Epithelial cell of esophagus (primary cell): ENCODE data around the gene P2RX2.
A peak's percentile ranks its signal among the peaks of the same experiment; 100 is the strongest.
"Not testable (repeated sequence)": the region's sequence is repeated elsewhere in the genome, so short reads cannot be mapped to it uniquely, and the experiment has no call there.

ENCODE experiments used
- DNase-seq: peaks from one replicate; pipeline ENCODE4 v3.0.0; 2010; ENCODE audit warnings: low read depth
- H3K4me3 ChIP-seq: 2 replicates; pipeline ENCODE4 v1.5.1; 2011; ENCODE audit warnings: mild to moderate bottlenecking, low read length, control low read depth
- CTCF ChIP-seq: IDR thresholded peaks from 2 replicates; pipeline ENCODE4 v1.5.1; 2011; ENCODE audit warnings: low read depth, mild to moderate bottlenecking, low read length, control low read depth, inconsistent platforms; ENCODE audit not compliant: insufficient read depth; ENCODE audit errors: missing control alignments

Gene P2RX2

DNA sequence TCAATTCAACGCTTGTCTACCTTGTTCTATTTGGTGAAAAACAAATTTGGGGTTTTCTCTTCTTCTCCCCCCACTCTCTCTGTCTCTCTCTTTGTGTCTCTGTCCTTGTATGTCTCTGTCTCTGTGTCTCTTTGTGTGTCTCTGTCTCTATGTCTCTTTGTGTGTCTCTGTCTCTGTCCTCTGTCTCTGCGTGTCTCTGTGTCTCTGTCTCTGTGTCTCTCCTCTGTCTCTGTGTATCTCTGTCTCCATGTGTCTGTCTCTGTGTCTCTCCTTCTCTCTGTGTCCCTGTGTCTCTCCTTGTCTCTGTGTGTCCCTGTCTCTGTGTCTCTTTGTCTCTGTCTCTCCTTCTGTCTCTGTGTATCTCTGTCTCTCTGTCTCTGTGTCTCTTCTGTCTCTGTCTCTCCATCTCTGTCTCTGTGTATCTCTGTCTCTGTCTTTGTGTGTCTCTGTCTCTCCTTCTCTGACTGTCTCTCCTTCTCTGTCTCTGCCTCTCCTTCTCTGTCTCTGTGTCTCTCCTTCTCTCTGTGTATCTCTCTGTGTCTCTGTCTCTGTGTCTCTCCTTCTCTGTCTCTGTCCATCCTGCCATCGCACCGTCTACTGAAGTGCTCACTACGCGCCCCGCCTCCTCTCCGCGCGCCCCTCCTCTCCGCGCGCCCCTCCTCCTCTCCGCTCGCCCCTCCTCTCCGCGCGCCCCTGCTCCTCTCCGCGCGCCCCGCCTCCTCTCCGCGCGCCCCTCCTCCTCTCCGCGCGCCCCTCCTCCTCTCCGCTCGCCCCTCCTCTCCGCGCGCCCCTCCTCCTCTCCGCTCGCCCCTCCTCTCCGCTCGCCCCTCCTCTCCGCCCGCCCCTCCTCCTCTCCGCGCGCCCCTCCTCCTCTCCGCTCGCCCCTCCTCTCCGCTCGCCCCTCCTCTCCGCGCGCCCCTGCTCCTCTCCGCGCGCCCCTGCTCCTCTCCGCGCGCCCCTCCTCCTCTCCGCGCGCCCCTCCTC lies 21.0 kb upstream of the P2RX2 start:
- no peak for TF ChIP-seq CTCF
- DNase-seq = peak; percentile 48
- H3K4me3 ChIP-seq = peak overlapping the region; percentile 27

GRCh38 chr12:132599502-132599901 lies 19.1 kb upstream of the P2RX2 start:
- H3K4me3 ChIP-seq, DNase-seq: not testable (repeated sequence)

DNA sequence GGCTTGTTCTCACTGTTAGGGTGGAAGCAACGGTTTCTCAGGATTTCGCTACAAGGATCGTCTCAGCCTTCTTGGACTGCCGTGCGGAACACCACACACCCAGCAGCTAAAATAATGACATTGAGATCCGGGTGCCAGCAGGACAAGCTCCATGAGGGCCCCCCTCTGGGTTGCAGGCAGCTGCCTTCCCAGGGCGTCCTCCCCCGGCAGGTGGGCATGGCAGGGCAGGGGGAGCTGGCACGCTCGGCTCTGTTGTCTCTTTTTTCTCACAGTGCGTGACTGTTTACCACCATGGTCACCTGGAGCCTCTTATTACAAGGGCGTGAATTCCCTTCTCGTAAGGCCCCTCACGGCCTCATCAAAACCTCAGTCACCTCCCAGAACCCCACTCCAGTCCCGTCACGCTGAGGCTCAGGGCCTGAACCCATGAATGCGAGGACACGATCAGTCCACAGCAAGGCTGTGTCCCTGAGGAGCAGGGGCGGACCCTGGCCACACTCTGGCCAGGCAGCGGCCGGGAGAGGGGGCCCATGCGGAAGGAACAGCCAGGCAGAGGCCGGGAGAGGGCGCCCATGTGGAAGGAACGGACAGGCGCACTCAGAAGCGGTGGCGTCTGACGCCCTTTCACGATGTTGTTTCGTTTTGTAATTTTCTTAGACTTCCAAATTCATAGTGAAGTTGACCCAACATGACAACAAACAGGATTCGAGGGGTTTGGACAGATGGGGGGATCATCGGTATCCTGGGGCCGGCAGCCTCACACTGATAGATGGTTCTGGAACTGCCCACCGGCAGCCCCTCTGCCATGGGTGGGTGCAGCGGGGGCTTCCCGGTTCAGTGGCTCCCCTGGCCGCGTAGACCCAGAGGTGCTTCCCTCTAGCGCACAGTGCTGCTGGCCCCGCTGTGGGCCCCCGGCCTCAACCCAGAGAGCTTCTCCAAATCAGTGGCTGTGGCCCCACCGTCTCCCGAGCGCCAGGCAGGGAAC lies 18.2 kb upstream of the P2RX2 start:
- peak; percentile 43 for DNase-seq
- H3K4me3 ChIP-seq = peak overlapping the region; percentile 34
- TF ChIP-seq CTCF = peak; percentile 63

DNA sequence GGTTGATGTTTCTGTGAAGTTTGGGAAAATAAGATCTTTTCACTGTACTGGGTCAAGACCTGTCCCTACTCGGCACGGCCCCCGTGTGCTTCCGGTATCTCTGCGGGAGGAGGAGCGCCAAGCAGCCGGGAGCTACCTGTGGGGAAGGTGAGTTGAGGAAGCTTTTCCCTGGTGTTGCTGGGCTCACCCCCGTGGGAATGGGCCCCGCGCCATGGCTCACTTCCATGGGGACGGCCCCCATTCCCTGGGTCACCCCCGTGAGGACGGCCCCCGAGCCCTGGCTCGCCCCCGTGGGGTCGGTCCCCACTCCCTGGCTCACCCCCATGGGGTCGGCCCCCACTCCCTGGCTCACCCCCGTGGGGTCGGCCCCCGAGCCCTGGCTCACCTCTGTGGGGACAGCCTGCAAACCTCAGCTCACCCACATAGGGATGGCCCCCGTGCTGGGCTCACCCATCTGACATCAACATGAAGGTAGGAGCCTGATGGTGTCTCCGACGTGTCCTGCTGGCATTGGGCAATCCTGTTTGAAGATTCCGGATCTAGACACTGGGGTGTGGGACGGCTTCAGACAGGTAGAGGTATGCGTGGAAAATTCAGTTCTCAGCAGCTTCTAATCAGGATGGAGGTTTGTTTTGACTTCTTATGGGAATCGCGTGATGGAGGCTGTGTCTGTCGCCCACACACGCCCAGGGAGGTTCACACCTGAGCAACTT lies 17.2 kb upstream of the P2RX2 start:
- no peak overlapping the region for H3K4me3 ChIP-seq
- DNase-seq = no peak
- no peak for TF ChIP-seq CTCF

DNA sequence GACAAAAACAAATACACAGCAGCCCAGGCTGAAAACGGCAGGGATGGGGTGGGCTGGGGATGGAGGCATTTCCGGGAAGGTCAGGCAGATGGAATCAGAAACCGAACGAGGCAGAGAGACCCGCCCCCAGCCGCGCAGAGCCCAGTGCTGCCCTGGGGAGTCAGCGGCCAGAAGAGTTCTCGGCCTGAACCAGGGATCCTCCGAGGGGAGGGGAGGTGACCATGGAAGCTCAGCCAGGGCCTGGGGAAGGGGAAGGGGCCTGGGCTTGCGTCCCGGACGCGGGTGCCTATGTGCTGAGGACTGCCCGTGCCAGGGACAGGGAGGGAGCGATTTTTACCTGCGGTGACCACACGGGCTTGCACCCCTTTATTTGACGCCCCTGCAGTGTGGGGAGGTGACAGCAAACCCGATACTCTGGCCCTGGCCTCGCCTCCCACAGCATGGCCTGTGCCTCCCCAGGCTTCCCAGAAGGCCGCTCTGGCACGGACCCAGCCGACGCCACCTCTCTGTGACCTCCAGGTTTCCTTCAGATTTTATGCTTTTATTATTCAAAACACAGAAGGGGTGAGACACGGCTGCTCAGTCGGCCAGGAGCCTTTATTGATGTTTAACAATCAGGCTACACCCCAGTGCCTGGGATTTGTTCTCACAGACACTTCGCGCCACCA lies 15.9 kb upstream of the P2RX2 start:
- no peak for TF ChIP-seq CTCF
- no peak overlapping the region for H3K4me3 ChIP-seq
- DNase-seq = no peak

DNA sequence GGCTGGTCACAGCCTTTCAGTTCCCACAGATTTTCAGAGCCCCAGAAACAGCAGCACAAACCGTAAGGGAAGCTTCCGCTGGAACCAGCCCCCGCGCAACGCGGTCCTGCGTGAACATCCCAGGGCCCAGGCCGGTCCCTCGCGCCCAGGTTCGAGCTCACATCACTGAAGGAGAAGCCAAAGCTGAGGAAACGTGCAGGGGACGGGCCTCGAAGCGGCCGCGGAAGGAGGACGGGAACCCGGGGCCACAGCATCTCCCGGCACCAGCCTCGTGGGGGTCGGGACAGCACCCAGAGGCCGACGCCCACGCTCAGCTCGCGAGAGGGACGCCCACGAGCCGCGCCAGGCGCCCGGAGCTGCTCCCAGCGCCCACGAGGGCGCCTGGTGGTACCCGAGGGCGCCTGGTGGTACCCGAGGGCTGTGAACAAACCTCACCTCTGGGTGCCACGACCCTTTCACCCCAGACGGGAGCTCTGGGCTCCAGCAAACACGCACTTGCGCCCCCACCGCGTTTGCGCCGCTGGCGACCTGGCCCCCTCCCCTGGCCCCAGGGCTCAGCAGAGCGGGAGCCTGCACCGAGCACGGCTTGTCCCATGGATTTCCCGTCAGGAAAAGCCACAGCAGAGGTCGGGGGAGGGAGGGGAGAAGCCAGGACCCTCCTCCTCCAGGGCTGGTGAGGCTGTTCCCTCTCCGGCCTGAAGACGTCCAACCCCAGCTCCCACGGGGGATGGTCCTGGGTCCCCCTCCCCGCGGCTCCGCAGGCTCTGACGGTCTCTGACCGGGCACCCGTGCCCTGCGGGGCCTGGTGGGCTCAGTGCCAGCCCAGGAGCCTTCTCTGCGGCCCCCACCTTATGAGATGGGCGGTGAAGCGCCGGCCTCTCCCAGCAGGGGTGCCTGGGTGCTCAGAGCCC lies 15.1 kb upstream of the P2RX2 start:
- no peak for DNase-seq
- TF ChIP-seq CTCF = no peak
- no peak overlapping the region for H3K4me3 ChIP-seq
